ENCODE measurements around the gene H2BW2. TPM values are rescaled to one million over a fixed set of nuclear protein-coding genes. Genes with fewer than 3 reads are reported as not detected.
"Not testable (repeated sequence)": the region's sequence is repeated elsewhere in the genome, so short reads cannot be mapped to it uniquely, and the experiment has no call there.

Gene H2BW2
- total RNA-seq, 2 donors from 2014 or later = not detected

- not testable (repeated sequence) for ATAC-seq (replicated peaks in 1 of 2); DNase-seq; H3K36me3 Mint-ChIP-seq (ENCODE audit: insufficient read depth in 2 of 2); H3K4me1 Mint-ChIP-seq (ENCODE audit: low read depth); H3K27me3 Mint-ChIP-seq (ENCODE audit: low read depth); H3K9me3 Mint-ChIP-seq; H3K4me3 Mint-ChIP-seq; H3K27ac Mint-ChIP-seq
Observed at GRCh38 chrX:104077854-104078253, 38.1 kb downstream of the H2BW2 start.

DNA sequence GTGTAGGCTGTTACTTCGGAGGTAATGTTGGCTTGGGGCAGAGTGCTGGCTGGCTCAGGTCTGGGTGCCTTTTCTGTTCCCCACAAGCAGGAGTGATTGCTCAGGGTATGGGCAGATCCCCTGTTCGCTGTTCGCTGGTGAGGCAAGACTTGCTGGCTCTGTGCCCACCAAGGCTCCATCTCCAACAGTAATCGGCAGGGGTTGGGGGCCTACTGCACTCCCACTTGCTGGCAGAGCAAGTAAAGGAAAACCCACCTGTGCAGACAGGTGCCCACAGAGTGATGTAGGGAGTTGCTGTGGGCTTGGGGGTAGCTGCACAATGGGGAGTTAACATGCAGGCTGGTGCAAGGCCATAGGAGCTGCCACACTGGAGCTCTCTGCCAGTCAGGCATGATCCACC lies 44.3 kb downstream of the H2BW2 start:
- no peak overlapping the region for H3K27ac Mint-ChIP-seq
- DNase-seq = no peak
- no peak for ATAC-seq (replicated peaks in 1 of 2)
- H3K4me1 Mint-ChIP-seq (ENCODE audit: low read depth) = no peaks in the 10 kb centered on the region
- H3K9me3 Mint-ChIP-seq = no peaks in the 10 kb centered on the region
- no peak overlapping the region for H3K4me3 Mint-ChIP-seq
- H3K36me3 Mint-ChIP-seq (ENCODE audit: insufficient read depth in 2 of 2) = no peaks in the 10 kb centered on the region
- peaks cover 14% of the 10 kb centered on the region for H3K27me3 Mint-ChIP-seq (ENCODE audit: low read depth)

DNA sequence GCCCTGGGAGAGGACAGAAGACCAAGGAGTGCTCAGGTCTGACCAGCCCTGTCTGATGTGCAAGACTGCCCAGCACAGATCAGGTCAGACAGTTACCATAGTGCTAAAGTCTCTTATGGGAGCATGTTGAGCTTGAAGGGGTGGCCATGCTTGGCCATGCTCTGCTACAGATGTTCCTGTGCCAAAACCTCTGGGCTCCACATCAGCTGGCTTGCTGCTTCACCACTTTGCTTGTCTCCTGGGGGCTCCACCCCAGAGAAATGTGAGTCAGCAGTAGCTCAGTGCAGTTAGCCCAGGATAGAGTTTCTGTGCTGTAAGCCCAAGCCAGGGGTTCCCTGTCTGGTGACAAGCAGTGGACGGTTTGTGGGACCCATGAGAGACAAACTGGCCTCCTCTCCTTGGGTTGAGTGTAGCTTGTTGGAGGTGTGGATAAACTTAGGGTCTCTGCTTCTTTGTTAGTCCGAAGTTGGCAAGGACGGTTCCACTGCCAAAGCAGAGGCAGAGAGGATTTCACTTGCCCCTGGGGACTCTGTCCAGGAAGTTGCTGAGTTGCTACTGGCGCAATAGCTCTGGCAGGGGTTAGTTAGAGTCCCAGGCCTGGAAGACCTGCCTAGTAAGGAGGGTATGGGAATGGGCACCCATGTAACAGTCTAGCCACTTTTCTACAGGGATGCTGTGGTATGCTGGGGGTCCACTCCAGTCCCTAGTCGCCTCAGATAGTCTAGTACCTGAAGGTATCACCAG lies 45.0 kb downstream of the H2BW2 start:
- H3K9me3 Mint-ChIP-seq = no peaks in the 10 kb centered on the region
- no peaks in the 10 kb centered on the region for H3K36me3 Mint-ChIP-seq (ENCODE audit: insufficient read depth in 2 of 2)
- peaks cover 14% of the 10 kb centered on the region for H3K27me3 Mint-ChIP-seq (ENCODE audit: low read depth)
- no peak overlapping the region for H3K4me3 Mint-ChIP-seq
- ATAC-seq (replicated peaks in 1 of 2) (no peak), DNase-seq (no peak)
- no peaks in the 10 kb centered on the region for H3K4me1 Mint-ChIP-seq (ENCODE audit: low read depth)
- H3K27ac Mint-ChIP-seq = no peak overlapping the region

GRCh38 chrX:104085477-104085876 lies 45.7 kb downstream of the H2BW2 start:
- no peak overlapping the region for H3K27ac Mint-ChIP-seq
- no peak for DNase-seq
- ATAC-seq (replicated peaks in 1 of 2) = no peak
- H3K9me3 Mint-ChIP-seq = no peaks in the 10 kb centered on the region
- H3K36me3 Mint-ChIP-seq (ENCODE audit: insufficient read depth in 2 of 2) = no peaks in the 10 kb centered on the region
- peaks cover 14% of the 10 kb centered on the region for H3K27me3 Mint-ChIP-seq (ENCODE audit: low read depth)
- H3K4me1 Mint-ChIP-seq (ENCODE audit: low read depth) = no peaks in the 10 kb centered on the region
- no peak overlapping the region for H3K4me3 Mint-ChIP-seq

DNA sequence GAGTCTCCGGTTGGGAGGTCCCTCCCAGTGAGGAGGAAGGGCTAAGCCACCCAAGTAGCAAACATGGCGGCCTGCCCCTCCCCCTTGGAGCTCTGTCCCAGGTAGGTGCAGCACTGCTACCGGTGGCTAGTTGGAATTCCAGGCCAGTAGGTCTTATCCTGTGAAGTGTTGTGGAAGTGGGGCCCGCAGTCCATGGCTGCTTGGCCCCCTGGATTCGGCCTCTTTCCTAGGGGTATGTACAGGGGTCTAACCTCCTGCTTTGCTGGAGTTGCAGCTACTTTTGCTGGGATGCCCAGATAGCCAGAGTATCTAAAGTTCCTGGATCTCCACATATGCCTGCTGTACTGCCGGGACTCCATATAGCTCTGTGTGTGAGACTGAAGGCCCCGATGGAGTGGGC lies 46.2 kb downstream of the H2BW2 start:
- no peak for DNase-seq
- H3K36me3 Mint-ChIP-seq (ENCODE audit: insufficient read depth in 2 of 2) = no peaks in the 10 kb centered on the region
- H3K4me3 Mint-ChIP-seq = no peak overlapping the region
- no peaks in the 10 kb centered on the region for H3K4me1 Mint-ChIP-seq (ENCODE audit: low read depth)
- H3K9me3 Mint-ChIP-seq = no peaks in the 10 kb centered on the region
- ATAC-seq (replicated peaks in 1 of 2) = no peak
- no peak overlapping the region for H3K27ac Mint-ChIP-seq
- peaks cover 14% of the 10 kb centered on the region for H3K27me3 Mint-ChIP-seq (ENCODE audit: low read depth)

Other genes starting within 250 kb of the H2BW2 start
- gene RAB9B, start 207.7 kb upstream of the H2BW2 start, total RNA-seq = under 1 TPM; 0.88 to 0.96 TPM
- gene TMSB15B, start 77.3 kb upstream of the H2BW2 start, total RNA-seq = 10 to 100 TPM in 1 of 2 donors, 1 to 10 TPM in 1; 9.9 to 12.4 TPM
- gene H2BW1, start 26.2 kb upstream of the H2BW2 start, total RNA-seq = not detected
- gene TMSB15C, start 36.3 kb downstream of the H2BW2 start, total RNA-seq = 1 to 10 TPM; 5.4 to 6.0 TPM
- gene ZCCHC18, start 72.6 kb downstream of the H2BW2 start, total RNA-seq = 1 to 10 TPM; 1.4 to 3.0 TPM
- 1 to 10 TPM; 3.7 to 3.8 TPM for gene SLC25A53, start 117.1 kb downstream of the H2BW2 start, total RNA-seq
- gene FAM199X, start 126.5 kb downstream of the H2BW2 start, total RNA-seq = 10 to 100 TPM; 11.8 to 13.5 TPM
- gene ESX1, start 215.0 kb downstream of the H2BW2 start, total RNA-seq = not detected